Chondrocyte (in vitro differentiated cells): ENCODE measurements around the gene EXTL2. TPM values are rescaled to one million over a fixed set of nuclear protein-coding genes. Genes with fewer than 3 reads are reported as not detected.
A peak's percentile ranks its signal among the peaks of the same experiment; 100 is the strongest.

ENCODE experiments used
- DNase-seq: peaks from one replicate; pipeline ENCODE4 v3.0.0; 2021; ENCODE audit warnings: mixed read lengths, low spot score
- H3K27ac Mint-ChIP-seq: one replicate; pipeline ENCODE4 v1.8.0; 2021; ENCODE audit warnings: mild to moderate bottlenecking, moderate library complexity, mixed read lengths; ENCODE audit not compliant: unreplicated experiment
- H3K27me3 Mint-ChIP-seq: 2 replicates; pipeline ENCODE4 v1.8.0; 2021; ENCODE audit warnings: low read depth, mixed read lengths
- H3K36me3 Mint-ChIP-seq: 2 replicates; pipeline ENCODE4 v1.8.0; 2021; ENCODE audit warnings: low read depth, mixed read lengths
- H3K4me1 Mint-ChIP-seq: 2 replicates; pipeline ENCODE4 v1.8.0; 2021; ENCODE audit warnings: low read depth, mild to moderate bottlenecking, mixed read lengths
- H3K4me3 Mint-ChIP-seq: one replicate; pipeline ENCODE4 v1.8.0; 2021; ENCODE audit warnings: mild to moderate bottlenecking, moderate library complexity, mixed read lengths; ENCODE audit not compliant: unreplicated experiment
- H3K9me3 Mint-ChIP-seq: 2 replicates; pipeline ENCODE4 v1.8.0; 2021; ENCODE audit warnings: low read depth, mixed read lengths
- CTCF ChIP-seq: fragments of 200-600 bp; sonication (generic); IDR thresholded peaks from 2 replicates; pipeline ENCODE4 v1.5.0; 2021; ENCODE audit warnings: antibody characterized with exemption, mild to moderate bottlenecking, moderate library complexity
- long read RNA-seq: library from polyadenylated mRNA; stranded (forward); transcript quantifications from one replicate; pipeline ENCODE4 v2.0.0, GENCODE V29; 2021
- total RNA-seq: library from RNA; stranded (reverse); gene quantifications from 3 replicates; pipeline ENCODE4 v1.2.1, GENCODE V29; 2021

Gene EXTL2, protein sequence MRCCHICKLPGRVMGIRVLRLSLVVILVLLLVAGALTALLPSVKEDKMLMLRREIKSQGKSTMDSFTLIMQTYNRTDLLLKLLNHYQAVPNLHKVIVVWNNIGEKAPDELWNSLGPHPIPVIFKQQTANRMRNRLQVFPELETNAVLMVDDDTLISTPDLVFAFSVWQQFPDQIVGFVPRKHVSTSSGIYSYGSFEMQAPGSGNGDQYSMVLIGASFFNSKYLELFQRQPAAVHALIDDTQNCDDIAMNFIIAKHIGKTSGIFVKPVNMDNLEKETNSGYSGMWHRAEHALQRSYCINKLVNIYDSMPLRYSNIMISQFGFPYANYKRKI
- 24.7 to 36.1 TPM (median 26.0 TPM) in 3 replicates for total RNA-seq
- long read RNA-seq, transcript EXTL2-202 (5 exons, 3,985 nt): major isoform, 46 of 71 reads
- long read RNA-seq, transcript EXTL2-201 (5 exons, 2,835 nt): minor isoform, 11 of 71 reads
- long read RNA-seq, partial matches to known transcripts: 0 of 71 reads
- long read RNA-seq, other reads (novel, unspliced or antisense): 13 of 71 reads

DNA sequence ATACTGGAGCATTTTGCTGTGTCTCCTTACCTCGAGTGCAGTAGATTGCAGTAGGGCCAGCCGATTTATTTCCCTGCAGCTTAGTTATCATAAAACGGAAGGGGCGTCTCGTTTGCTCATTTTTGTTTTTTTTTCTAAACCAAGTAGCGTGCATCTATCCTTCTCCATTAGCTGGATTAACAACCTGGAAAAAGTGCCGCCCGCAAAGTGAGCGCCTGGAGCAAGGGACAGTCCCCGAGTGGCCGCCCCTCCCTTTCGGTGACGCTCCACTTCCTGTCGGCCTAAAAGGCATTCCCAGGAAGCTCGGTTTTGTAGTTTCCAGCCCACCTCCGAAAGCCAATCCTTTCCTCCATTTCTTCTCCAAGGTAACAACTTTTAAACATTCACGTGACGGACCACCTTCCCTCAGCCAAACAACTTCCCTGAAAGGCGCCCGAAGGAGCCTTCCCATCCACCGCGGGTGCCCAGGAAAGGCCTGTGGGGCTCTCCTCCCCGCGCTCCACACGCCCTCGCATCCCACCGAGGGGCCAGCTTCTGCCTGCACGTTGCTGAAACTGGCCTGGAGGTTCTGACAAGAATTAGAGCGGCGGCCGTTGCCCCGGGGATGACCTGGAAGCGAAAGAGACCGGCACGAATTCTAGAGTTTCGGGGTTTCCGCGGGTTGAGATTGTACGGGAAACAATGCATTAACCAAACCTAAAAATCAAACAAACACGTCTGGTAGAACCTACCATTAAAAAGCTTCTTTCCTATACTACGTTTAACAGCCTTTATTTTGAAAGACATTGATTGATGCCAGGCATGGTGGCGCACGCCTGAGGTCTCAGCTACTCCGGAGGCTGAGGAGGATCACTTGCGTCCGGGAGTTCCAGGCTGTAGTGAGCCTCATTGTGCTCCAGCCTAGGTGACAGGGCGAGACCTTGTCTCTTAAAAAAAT lies at the start of gene EXTL2:
EXTL2 (minus strand) TSS at position 240 of the 937 bp plus-strand sequence. CDS start 6,085 bp downstream, outside the sequence.
- H3K36me3 Mint-ChIP-seq: peaks cover 6% of the 10 kb centered on the region
- peaks cover 38% of the 10 kb centered on the region for H3K4me1 Mint-ChIP-seq
- no peaks in the 10 kb centered on the region for H3K27me3 Mint-ChIP-seq
- H3K9me3 Mint-ChIP-seq: no peaks in the 10 kb centered on the region
- peak within 1 kb of the TSS; percentile 100 for H3K4me3 Mint-ChIP-seq
- peak within 1 kb of the TSS; percentile 100 for H3K27ac Mint-ChIP-seq
- TF ChIP-seq CTCF: no peak
- peak; percentile 90 for DNase-seq

DNA sequence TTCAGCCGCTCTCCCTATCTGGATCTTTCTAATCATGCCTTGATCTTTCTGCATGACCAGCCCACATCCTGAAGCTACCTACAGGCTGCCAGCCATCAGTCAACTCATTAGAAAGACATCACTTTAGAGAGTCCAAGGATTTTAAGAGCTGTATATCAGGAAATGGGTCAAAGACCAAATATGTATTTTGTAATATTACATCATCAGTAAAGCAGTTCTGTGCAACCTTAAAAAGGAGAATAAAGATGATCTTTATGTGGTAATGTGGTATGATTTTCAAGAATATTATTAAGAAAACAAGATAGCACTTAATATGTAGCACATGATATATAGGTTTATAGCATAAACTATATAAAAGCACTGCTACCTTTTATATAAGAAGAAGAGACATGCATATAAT lies 48.9 kb upstream of the EXTL2 start:
- peaks cover 12% of the 10 kb centered on the region for H3K4me1 Mint-ChIP-seq
- H3K27ac Mint-ChIP-seq: peak overlapping the region; percentile 30
- H3K36me3 Mint-ChIP-seq: peaks cover 28% of the 10 kb centered on the region
- no peak overlapping the region for H3K4me3 Mint-ChIP-seq
- DNase-seq: no peak
- TF ChIP-seq CTCF: no peak
- peaks cover 11% of the 10 kb centered on the region for H3K9me3 Mint-ChIP-seq
- H3K27me3 Mint-ChIP-seq: no peaks in the 10 kb centered on the region

DNA sequence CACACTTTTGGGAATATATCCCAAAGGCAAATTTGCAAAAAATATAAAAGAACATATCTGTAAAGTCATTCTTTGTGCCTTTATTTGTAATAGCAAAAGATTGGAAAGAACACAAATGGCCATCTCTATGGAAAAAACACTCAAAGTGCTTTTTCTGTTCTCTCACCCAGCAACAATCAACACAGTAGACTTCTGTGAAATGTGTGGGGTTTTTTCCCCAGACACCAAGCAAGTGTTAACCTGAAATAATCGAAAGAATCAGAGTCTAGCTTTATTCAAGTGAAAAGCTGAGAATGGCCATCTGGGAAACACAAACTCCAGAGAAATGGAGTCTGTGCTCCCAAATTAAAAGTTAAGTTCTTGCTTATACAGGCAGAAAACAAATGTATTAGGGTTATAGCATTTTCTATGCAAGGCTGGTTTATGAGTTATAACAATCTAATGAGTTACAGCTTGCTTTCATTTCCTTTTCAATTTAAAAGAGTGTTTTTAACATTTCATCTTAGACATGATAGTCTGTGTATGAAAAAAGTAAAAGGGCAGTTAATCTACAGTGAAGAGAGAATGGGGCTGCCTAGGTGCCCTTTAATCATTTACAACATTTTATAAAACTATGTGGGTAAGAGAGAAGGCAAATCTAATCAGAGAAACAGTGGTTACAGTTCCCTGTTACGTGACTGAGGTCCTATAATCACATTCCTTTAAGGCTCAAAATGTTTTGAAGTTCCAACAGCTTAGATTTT lies 47.8 kb upstream of the EXTL2 start:
- Mint-ChIP-seq H3K36me3 (peaks cover 23% of the 10 kb centered on the region), H3K9me3 (peaks cover 11% of the 10 kb centered on the region), H3K4me3 (no peak overlapping the region), H3K4me1 (peaks cover 12% of the 10 kb centered on the region), H3K27me3 (no peaks in the 10 kb centered on the region), H3K27ac (no peak overlapping the region)
- no peak for DNase-seq
- TF ChIP-seq CTCF: no peak

- Mint-ChIP-seq H3K36me3 (peaks cover 22% of the 10 kb centered on the region), H3K27me3 (no peaks in the 10 kb centered on the region), H3K4me1 (peaks cover 7% of the 10 kb centered on the region), H3K27ac (no peak overlapping the region), H3K9me3 (peaks cover 8% of the 10 kb centered on the region), H3K4me3 (no peak overlapping the region)
- DNase-seq: no peak
- no peak for TF ChIP-seq CTCF
Observed at GRCh38 chr1:100941580-100942216, 47.1 kb upstream of the EXTL2 start.
